KMS-11 (cell line): ENCODE results near the gene PKNOX1.
A peak's percentile ranks its signal among the peaks of the same experiment; 100 is the strongest.
"Not testable (repeated sequence)": the region's sequence is repeated elsewhere in the genome, so short reads cannot be mapped to it uniquely, and the experiment has no call there.

ENCODE experiments used
- H2AFZ ChIP-seq: fragments of 200-600 bp; sonication (generic); 2 replicates; pipeline ENCODE4 v1.6.1; 2016; ENCODE audit warnings: antibody characterized with exemption, mixed run types, low read depth
- H3K27ac ChIP-seq: fragments of 200-600 bp; sonication (generic); 2 replicates; pipeline ENCODE4 v1.6.1; 2016; ENCODE audit warnings: mild to moderate bottlenecking, mixed run types
- H3K27me3 ChIP-seq: fragments of 200-600 bp; sonication (generic); 2 replicates; pipeline ENCODE4 v1.6.1; 2017; ENCODE audit warnings: mild to moderate bottlenecking, low read depth, mixed run types, moderate library complexity; ENCODE audit not compliant: insufficient read depth
- H3K36me3 ChIP-seq: fragments of 200-600 bp; sonication (generic); 2 replicates; pipeline ENCODE4 v1.6.1; 2017; ENCODE audit warnings: mild to moderate bottlenecking, mixed run types; ENCODE audit not compliant: insufficient read depth
- H3K4me1 ChIP-seq: fragments of 200-600 bp; sonication (generic); 2 replicates; pipeline ENCODE4 v1.6.1; 2016; ENCODE audit warnings: mild to moderate bottlenecking, low read depth, mixed run types; ENCODE audit not compliant: poor library complexity, severe bottlenecking
- H3K4me2 ChIP-seq: fragments of 200-600 bp; sonication (generic); 2 replicates; pipeline ENCODE4 v1.7.0; 2016; ENCODE audit warnings: mild to moderate bottlenecking, mixed run types
- H3K4me3 ChIP-seq: fragments of 200-600 bp; sonication (generic); IDR thresholded peaks from 2 replicates; pipeline ENCODE4 v1.6.1; 2017; ENCODE audit warnings: low read depth, low read length, mixed read lengths; ENCODE audit not compliant: insufficient read depth
- H3K79me2 ChIP-seq: fragments of 200-600 bp; sonication (generic); 2 replicates; pipeline ENCODE4 v1.6.1; 2016; ENCODE audit warnings: low read depth, mixed run types; ENCODE audit not compliant: insufficient read depth
- H3K9ac ChIP-seq: fragments of 200-600 bp; sonication (generic); 2 replicates; pipeline ENCODE4 v1.6.1; 2016; ENCODE audit warnings: mild to moderate bottlenecking, mixed run types
- H4K20me1 ChIP-seq: fragments of 200-600 bp; sonication (generic); 2 replicates; pipeline ENCODE4 v1.6.1; 2016; ENCODE audit warnings: mild to moderate bottlenecking, mixed run types; ENCODE audit not compliant: insufficient read depth
- TF ChIP-seq, protein P1 (sequence below): fragments of 200-600 bp; sonication (generic); conservative IDR thresholded peaks from 2 replicates; pipeline ENCODE4 v1.6.1; 2017; ENCODE audit warnings: low read depth, mild to moderate bottlenecking, antibody characterized with exemption, low read length, moderate library complexity, mixed read lengths

The PKNOX1 gene

GRCh38 chr21:42937960-42938605 lies 36.3 kb upstream of the PKNOX1 start:
- Histone ChIP-seq H3K9ac (no peak overlapping the region), H3K27ac (no peak overlapping the region), H3K4me2 (no peak overlapping the region)

DNA sequence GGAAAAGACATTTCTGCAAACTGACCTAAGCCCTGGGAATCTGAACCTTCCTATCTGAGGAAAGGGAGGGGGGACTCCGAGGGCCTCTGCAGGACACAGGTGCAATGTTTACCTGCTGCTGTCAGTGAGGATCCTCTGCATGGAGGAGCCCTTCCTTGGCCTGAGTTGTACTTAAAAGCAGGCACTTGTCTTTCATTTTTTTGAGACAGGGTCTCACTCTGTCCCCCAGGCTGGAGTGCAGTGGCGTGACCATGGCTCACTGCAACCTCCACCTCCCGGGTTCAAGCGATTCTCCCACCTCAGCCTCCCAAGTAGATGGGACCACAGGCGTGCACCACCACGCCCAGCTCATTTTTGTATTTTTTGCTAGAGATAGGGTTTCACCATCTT lies 35.8 kb upstream of the PKNOX1 start:
- not testable (repeated sequence) for H3K27me3 ChIP-seq, H3K79me2 ChIP-seq, H3K27ac ChIP-seq, H3K4me3 ChIP-seq, H3K36me3 ChIP-seq, H3K9ac ChIP-seq, H4K20me1 ChIP-seq, H3K4me2 ChIP-seq, H2AFZ ChIP-seq, H3K4me1 ChIP-seq

More at GRCh38 chr21:42937960-42938605, 36.3 kb upstream of the PKNOX1 start:
- TF ChIP-seq, protein P1, sequence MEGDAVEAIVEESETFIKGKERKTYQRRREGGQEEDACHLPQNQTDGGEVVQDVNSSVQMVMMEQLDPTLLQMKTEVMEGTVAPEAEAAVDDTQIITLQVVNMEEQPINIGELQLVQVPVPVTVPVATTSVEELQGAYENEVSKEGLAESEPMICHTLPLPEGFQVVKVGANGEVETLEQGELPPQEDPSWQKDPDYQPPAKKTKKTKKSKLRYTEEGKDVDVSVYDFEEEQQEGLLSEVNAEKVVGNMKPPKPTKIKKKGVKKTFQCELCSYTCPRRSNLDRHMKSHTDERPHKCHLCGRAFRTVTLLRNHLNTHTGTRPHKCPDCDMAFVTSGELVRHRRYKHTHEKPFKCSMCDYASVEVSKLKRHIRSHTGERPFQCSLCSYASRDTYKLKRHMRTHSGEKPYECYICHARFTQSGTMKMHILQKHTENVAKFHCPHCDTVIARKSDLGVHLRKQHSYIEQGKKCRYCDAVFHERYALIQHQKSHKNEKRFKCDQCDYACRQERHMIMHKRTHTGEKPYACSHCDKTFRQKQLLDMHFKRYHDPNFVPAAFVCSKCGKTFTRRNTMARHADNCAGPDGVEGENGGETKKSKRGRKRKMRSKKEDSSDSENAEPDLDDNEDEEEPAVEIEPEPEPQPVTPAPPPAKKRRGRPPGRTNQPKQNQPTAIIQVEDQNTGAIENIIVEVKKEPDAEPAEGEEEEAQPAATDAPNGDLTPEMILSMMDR = no peak
- H3K27me3 ChIP-seq = no peaks in the 10 kb centered on the region
- H3K36me3 ChIP-seq = no peaks in the 10 kb centered on the region
- H3K79me2 ChIP-seq = no peaks in the 10 kb centered on the region
- H3K4me3 ChIP-seq = no peak overlapping the region
- H4K20me1 ChIP-seq = no peaks in the 10 kb centered on the region
- no peak overlapping the region for H2AFZ ChIP-seq
- H3K4me1 ChIP-seq = peaks cover 8% of the 10 kb centered on the region

GRCh38 chr21:42939582-42940413 lies 34.6 kb upstream of the PKNOX1 start:
- Histone ChIP-seq H3K27me3 (no peaks in the 10 kb centered on the region), H3K4me1 (peaks cover 8% of the 10 kb centered on the region), H3K4me2 (no peak overlapping the region), H3K27ac (no peak overlapping the region), H4K20me1 (no peaks in the 10 kb centered on the region), H3K79me2 (no peaks in the 10 kb centered on the region), H3K36me3 (no peaks in the 10 kb centered on the region), H3K4me3 (no peak overlapping the region), H3K9ac (no peak overlapping the region), H2AFZ (no peak overlapping the region)
- TF ChIP-seq, protein P1 = no peak

- no peak overlapping the region for H3K9ac ChIP-seq
- no peaks in the 10 kb centered on the region for H3K27me3 ChIP-seq
- H3K4me1 ChIP-seq = peaks cover 8% of the 10 kb centered on the region
- no peaks in the 10 kb centered on the region for H3K36me3 ChIP-seq
- H3K27ac ChIP-seq = no peak overlapping the region
- no peak overlapping the region for H2AFZ ChIP-seq
- no peak overlapping the region for H3K4me3 ChIP-seq
- no peaks in the 10 kb centered on the region for H3K79me2 ChIP-seq
- H3K4me2 ChIP-seq = no peak overlapping the region
- H4K20me1 ChIP-seq = no peaks in the 10 kb centered on the region
- TF ChIP-seq, protein P1 = no peak
These were observed 32.7 kb upstream of the PKNOX1 start for GRCh38 chr21:42941696-42942085.

GRCh38 chr21:42942244-42942643 lies 32.1 kb upstream of the PKNOX1 start:
- TF ChIP-seq, protein P1 = no peak
- Histone ChIP-seq H3K4me3 (no peak overlapping the region), H3K4me1 (peaks cover 2% of the 10 kb centered on the region), H3K4me2 (no peak overlapping the region), H4K20me1 (no peaks in the 10 kb centered on the region), H2AFZ (no peak overlapping the region), H3K27me3 (no peaks in the 10 kb centered on the region), H3K36me3 (no peaks in the 10 kb centered on the region), H3K27ac (no peak overlapping the region), H3K9ac (no peak overlapping the region), H3K79me2 (no peaks in the 10 kb centered on the region)

DNA sequence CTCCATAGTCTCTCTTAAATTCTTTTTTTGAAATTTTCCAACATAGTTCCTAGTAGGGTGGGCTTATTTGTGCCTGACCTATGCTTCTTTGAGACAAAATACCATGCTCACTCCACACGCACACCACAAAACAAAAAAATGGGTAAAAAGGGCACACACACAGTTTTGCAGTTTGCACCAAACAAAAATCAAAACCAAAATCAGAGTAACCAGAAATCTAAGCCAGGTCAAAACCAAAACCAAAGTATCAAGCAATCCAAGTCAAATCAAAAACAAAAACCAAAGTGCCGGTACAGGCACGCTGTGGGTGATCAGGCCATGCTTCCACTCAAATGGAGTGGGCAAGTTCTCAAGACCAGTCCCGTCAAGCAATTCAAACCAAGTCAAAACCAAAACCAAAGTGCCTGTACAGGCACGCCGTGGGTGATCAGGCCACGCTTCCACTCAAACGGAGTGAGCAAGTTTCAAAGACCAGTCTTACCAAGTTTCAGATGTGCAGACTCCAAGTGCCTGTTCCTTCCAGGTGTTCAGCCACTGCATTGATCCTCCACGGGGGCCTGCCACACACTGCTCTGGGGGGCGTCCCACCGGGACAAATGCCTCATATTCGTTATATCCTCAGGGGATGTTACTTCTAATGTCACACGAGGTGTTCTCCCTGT lies 25.1 kb upstream of the PKNOX1 start:
- Histone ChIP-seq H2AFZ (peak overlapping the region; percentile 46), H3K4me2 (peak overlapping the region; percentile 37), H3K9ac (peak overlapping the region; percentile 36; the same call in 1 of the 2 replicates), H3K27ac (peak overlapping the region; percentile 46)
- not testable (repeated sequence) for H3K4me1 ChIP-seq, H3K27me3 ChIP-seq, H3K4me3 ChIP-seq, H3K79me2 ChIP-seq, H4K20me1 ChIP-seq, H3K36me3 ChIP-seq
